Measurements from ENCODE around the gene FOXO3. TPM values are rescaled to one million over a fixed set of nuclear protein-coding genes. Genes with fewer than 3 reads are reported as not detected.
"Not testable (repeated sequence)": the region's sequence is repeated elsewhere in the genome, so short reads cannot be mapped to it uniquely, and the experiment has no call there.

Gene FOXO3
- total and polyA plus RNA-seq, 7 donors = 20.6 to 160 (median 76.5) TPM

DNA sequence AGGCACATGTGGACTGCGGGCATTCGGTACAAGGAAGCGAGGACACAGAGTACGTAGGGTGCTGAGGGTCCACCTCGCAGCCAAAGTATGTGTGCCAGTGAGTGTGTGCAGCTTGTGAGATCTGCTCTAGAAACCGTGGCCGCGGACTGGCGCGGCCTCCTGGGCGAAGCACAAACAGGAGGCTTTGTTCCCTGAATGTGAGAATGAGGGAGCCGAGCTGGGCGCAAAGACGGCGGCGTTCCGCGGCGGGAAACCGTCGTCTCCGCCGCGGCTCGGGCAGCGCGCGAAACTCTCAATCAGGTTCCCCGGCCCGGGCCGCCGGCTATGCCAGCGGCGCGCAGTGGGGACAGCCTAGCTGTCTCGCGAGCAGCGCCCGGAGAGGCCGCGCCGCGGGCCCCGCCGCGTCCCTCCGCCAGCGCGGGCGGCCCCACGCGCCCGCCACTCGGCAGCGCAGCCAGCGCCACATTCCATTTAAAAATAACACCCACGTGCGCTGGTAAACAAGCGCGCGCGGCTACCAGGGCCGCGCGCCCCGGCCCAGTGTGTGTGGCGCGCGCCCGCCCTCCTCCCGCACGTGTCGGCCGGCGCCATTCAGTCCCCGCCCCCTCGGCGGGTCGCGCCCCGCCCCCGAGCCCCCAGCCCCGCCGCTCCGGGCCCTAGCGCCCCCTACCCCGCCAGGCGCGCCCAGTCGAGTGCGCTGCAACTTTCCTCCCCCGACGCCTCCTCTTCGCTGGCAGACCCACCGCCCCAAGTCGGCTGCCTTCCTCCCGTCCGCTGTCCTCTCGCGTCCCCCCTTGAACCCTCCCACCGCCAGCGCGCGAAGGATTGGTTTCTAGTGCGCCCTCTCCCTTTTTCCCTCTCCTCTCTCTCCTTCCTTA is 3.0 kb upstream of the FOXO3 start:
- Histone ChIP-seq H3K4me3 (peak overlapping the region; percentile 76), H3K4me1 (peaks cover 31% of the 10 kb centered on the region), H3K27ac (peak overlapping the region; percentile 95), H3K36me3 (ENCODE audit: insufficient read depth in 1 of 2, low read depth in 1 of 2) (no peaks in the 10 kb centered on the region), H3K9me3 (no peaks in the 10 kb centered on the region), H3K27me3 (ENCODE audit: insufficient read depth in 3 of 3, low read length in 2 of 3) (no peaks in the 10 kb centered on the region)
- intact Hi-C loops (cut with DNase I) = loop anchor here (5.0 kb wide), 4 partner anchors 35 to 515 kb away; no protein-coding TSS in a partner anchor
- DNase-seq (peak; percentile 84 to 91), ATAC-seq (peak; percentile 39 to 54 (median 46))
- peak; percentile 13 for TF ChIP-seq CTCF (IDR thresholded peaks at IDR 0.05)
- 0 to 1% (median 1%) methylated on average over 53 to 105 of the region's 105 CpGs for WGBS, 3 donors

GRCh38 chr6:108558372-108559096 is 2.2 kb upstream of the FOXO3 start:
- H3K27me3 ChIP-seq (ENCODE audit: insufficient read depth in 3 of 3, low read length in 2 of 3) = no peaks in the 10 kb centered on the region
- H3K4me1 ChIP-seq = peaks cover 35% of the 10 kb centered on the region
- WGBS, 3 donors = 0% methylated on average over 58 of the region's 58 CpGs
- ATAC-seq (peak; percentile 64 to 75 (median 66)), DNase-seq (peak; percentile 99)
- H3K36me3 ChIP-seq (ENCODE audit: insufficient read depth in 1 of 2, low read depth in 1 of 2) = no peaks in the 10 kb centered on the region
- no peak for TF ChIP-seq CTCF (IDR thresholded peaks at IDR 0.05)
- H3K9me3 ChIP-seq = no peaks in the 10 kb centered on the region
- intact Hi-C loops (cut with DNase I) = loop anchor here (5.0 kb wide), 4 partner anchors 34 to 514 kb away; no protein-coding TSS in a partner anchor
- peak overlapping the region; percentile 95 for H3K27ac ChIP-seq
- peak overlapping the region; percentile 76 for H3K4me3 ChIP-seq

DNA sequence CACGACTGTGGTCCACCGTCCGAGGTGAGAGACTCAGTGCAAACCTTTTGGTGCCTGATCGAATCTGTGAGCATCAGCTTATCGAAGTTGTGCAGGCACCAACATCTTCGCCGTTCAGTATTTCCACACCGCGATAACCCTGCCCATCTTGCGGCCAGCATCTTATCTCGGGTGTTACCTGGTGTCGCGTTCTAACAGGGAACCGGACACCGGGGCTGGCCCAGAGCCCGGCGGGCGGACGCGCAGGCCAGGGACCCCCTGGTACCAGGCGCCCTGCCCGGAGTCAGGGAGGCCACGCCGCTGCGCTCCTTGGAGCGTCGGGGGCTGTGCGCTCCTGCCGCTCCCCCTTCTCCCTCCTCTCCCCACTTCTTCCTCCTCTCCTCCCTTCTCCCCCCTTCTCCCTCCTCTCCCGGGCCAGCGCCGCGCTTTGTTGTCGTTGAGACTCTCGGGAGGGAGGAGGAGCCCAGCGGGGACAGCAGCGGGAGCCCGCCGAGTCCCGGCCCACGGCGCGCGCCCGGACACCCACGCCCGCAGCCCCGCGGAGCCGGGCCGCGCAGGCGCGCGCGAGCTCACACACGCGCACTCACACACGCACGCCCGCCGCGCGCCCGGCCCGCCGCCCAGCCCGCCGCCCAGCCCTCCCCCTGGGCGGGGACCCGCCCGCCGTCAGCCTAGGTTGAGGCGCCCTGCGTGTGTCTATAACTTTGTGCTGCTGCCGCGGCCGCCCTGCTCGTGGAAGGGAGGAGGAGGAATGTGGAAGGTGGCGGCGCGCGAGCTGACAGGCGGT is 1.4 kb upstream of the FOXO3 start:
- H3K4me3 ChIP-seq = peak overlapping the region; percentile 76
- H3K9me3 ChIP-seq = no peaks in the 10 kb centered on the region
- H3K4me1 ChIP-seq = peaks cover 40% of the 10 kb centered on the region
- intact Hi-C loops (cut with DNase I) = loop anchor here (5.0 kb wide), 4 partner anchors 33 to 513 kb away; no protein-coding TSS in a partner anchor
- peak; percentile 40 to 54 (median 46) for ATAC-seq
- H3K27me3 ChIP-seq (ENCODE audit: insufficient read depth in 3 of 3, low read length in 2 of 3) = no peaks in the 10 kb centered on the region
- TF ChIP-seq CTCF (IDR thresholded peaks at IDR 0.05) = no peak
- no peaks in the 10 kb centered on the region for H3K36me3 ChIP-seq (ENCODE audit: insufficient read depth in 1 of 2, low read depth in 1 of 2)
- peak; percentile 93 to 95 for DNase-seq
- H3K27ac ChIP-seq = peak overlapping the region; percentile 95
- WGBS, 3 donors = 0% methylated on average over 46 to 84 of the region's 84 CpGs

GRCh38 chr6:108559884-108560462 is 744 bp upstream of the FOXO3 start:
- H3K4me1 ChIP-seq = peaks cover 41% of the 10 kb centered on the region
- DNase-seq = peak; percentile 74 to 90

DNA sequence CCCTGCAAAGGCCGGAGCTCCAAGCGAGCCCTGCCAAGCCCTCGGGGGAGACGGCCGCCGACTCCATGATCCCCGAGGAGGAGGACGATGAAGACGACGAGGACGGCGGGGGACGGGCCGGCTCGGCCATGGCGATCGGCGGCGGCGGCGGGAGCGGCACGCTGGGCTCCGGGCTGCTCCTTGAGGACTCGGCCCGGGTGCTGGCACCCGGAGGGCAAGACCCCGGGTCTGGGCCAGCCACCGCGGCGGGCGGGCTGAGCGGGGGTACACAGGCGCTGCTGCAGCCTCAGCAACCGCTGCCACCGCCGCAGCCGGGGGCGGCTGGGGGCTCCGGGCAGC is 561 bp downstream of the FOXO3 start:
- not testable (repeated sequence) for H3K27me3 ChIP-seq (ENCODE audit: insufficient read depth in 3 of 3, low read length in 2 of 3); DNase-seq; H3K9me3 ChIP-seq; H3K36me3 ChIP-seq (ENCODE audit: insufficient read depth in 1 of 2, low read depth in 1 of 2); ATAC-seq
- WGBS, 3 donors = 0 to 1% methylated on average over 14 to 28 of the region's 40 CpGs; no CpG with 5 or more reads in 1 of the 3 donors
- Histone ChIP-seq H3K4me3 (peak overlapping the region; percentile 76), H3K27ac (peak overlapping the region; percentile 95), H3K4me1 (peaks cover 41% of the 10 kb centered on the region)
- intact Hi-C loops (cut with DNase I) = loop anchor here (5.0 kb wide), 4 partner anchors 46 to 221 kb away; no protein-coding TSS in a partner anchor

More at GRCh38 chr6:108559884-108560462, 744 bp upstream of the FOXO3 start:
- H3K27ac ChIP-seq = peak overlapping the region; percentile 95
- H3K36me3 ChIP-seq (ENCODE audit: insufficient read depth in 1 of 2, low read depth in 1 of 2) = no peaks in the 10 kb centered on the region
- ATAC-seq = peak; percentile 20 to 42 (median 38)
- peak overlapping the region; percentile 76 for H3K4me3 ChIP-seq
- H3K9me3 ChIP-seq = no peaks in the 10 kb centered on the region
- H3K27me3 ChIP-seq (ENCODE audit: insufficient read depth in 3 of 3, low read length in 2 of 3) = no peaks in the 10 kb centered on the region
- no peak for TF ChIP-seq CTCF (IDR thresholded peaks at IDR 0.05)
- 0 to 1% (median 0%) methylated on average over 39 to 64 of the region's 64 CpGs for WGBS, 3 donors
- intact Hi-C loops (cut with DNase I) = loop anchor here (5.0 kb wide), 7 partner anchors 32 to 512 kb away; no protein-coding TSS in a partner anchor

All from psoas muscle (tissue), 8 donors.